Measurements from ENCODE around the gene OSBPL5.

The OSBPL5 gene

GRCh38 chr11:3086114-3086513 lies 79.0 kb downstream of the OSBPL5 start:
- no CpG with 5 or more reads among the region's 8 CpGs for WGBS, 2 donors (ENCODE audit: extremely low coverage in 2 of 2, insufficient read length in 2 of 2, insufficient replicate concordance in 1 of 2)
- no peaks in the 10 kb centered on the region for H3K9me3 ChIP-seq (replicated peaks in 1 of 2; ENCODE audit: control insufficient read depth in 2 of 2, insufficient read depth in 1 of 2, low read depth in 1 of 2, low read length in 2 of 2)
- peaks cover 2% of the 10 kb centered on the region for H3K79me1 ChIP-seq (ENCODE audit: low read depth, low read length)
- H3K23ac ChIP-seq (ENCODE audit: low read depth, low read length, poor library complexity): peak overlapping the region; percentile 8
- H3K36me3 ChIP-seq (replicated peaks in 1 of 2; ENCODE audit: control insufficient read depth in 2 of 2, insufficient read depth in 2 of 2, low read length in 2 of 2): peaks cover 0 to 2% of the 10 kb centered on the region in 2 donors
- peak overlapping the region; percentile 12 for H3K9ac ChIP-seq (ENCODE audit: low read depth, low read length, poor library complexity)
- H3K4me1 ChIP-seq (ENCODE audit: control insufficient read depth in 2 of 2, insufficient read depth in 1 of 2, low read depth in 1 of 2, low read length in 2 of 2): no peaks in the 10 kb centered on the region
- no peak overlapping the region for H2BK15ac ChIP-seq (ENCODE audit: low read length)
- no peak overlapping the region for H2BK5ac ChIP-seq (ENCODE audit: low read length)
- no peak overlapping the region for H3K4ac ChIP-seq (ENCODE audit: low read length)
- no peak overlapping the region for H3K4me2 ChIP-seq (ENCODE audit: insufficient read depth, low read length, poor library complexity, severe bottlenecking)
- H2AK5ac ChIP-seq (ENCODE audit: low read depth, low read length): peak overlapping the region; percentile 70
- H2BK120ac ChIP-seq (ENCODE audit: low read depth, low read length): no peak overlapping the region
- no peak for DNase-seq (ENCODE audit: low spot score)
- no peak overlapping the region for H2BK12ac ChIP-seq (ENCODE audit: low read length)
- peaks cover 0 to 2% (median 0%) of the 10 kb centered on the region in 3 experiments for H3K27me3 ChIP-seq (ENCODE audit: control insufficient read depth in 3 of 3, insufficient read depth in 3 of 3, low read depth in 1 of 3, low read length in 3 of 3)
- no peak overlapping the region for H3K4me3 ChIP-seq (ENCODE audit: low read length in 2 of 2)
- no peak overlapping the region for H3K27ac ChIP-seq (replicated peaks; ENCODE audit: low read length)
- peak overlapping the region; percentile 38 for H3K14ac ChIP-seq (ENCODE audit: low read length)
- no peak overlapping the region for H4K91ac ChIP-seq (ENCODE audit: low read depth, low read length, poor library complexity)
- no peak overlapping the region for H4K8ac ChIP-seq (ENCODE audit: low read depth, low read length)
- H2AFZ ChIP-seq (ENCODE audit: low read length): no peak overlapping the region
- H3K18ac ChIP-seq (ENCODE audit: low read length): peak overlapping the region; percentile 57

- Histone ChIP-seq H4K91ac (ENCODE audit: low read depth, low read length, poor library complexity) (no peak overlapping the region), H2BK5ac (ENCODE audit: low read length) (no peak overlapping the region), H2BK15ac (ENCODE audit: low read length) (no peak overlapping the region), H3K9me3 (replicated peaks in 1 of 2; ENCODE audit: control insufficient read depth in 2 of 2, insufficient read depth in 1 of 2, low read depth in 1 of 2, low read length in 2 of 2) (no peaks in the 10 kb centered on the region), H3K79me1 (ENCODE audit: low read depth, low read length) (no peaks in the 10 kb centered on the region), H3K4me3 (ENCODE audit: low read length in 2 of 2) (no peak overlapping the region), H3K4me1 (ENCODE audit: control insufficient read depth in 2 of 2, insufficient read depth in 1 of 2, low read depth in 1 of 2, low read length in 2 of 2) (no peaks in the 10 kb centered on the region), H3K27ac (replicated peaks; ENCODE audit: low read length) (no peak overlapping the region), H2AK5ac (ENCODE audit: low read depth, low read length) (no peak overlapping the region), H3K14ac (ENCODE audit: low read length) (no peak overlapping the region), H3K36me3 (replicated peaks in 1 of 2; ENCODE audit: control insufficient read depth in 2 of 2, insufficient read depth in 2 of 2, low read length in 2 of 2) (peaks cover 0 to 1% of the 10 kb centered on the region in 2 donors), H2BK120ac (ENCODE audit: low read depth, low read length) (no peak overlapping the region), H4K8ac (ENCODE audit: low read depth, low read length) (no peak overlapping the region), H2BK12ac (ENCODE audit: low read length) (no peak overlapping the region), H2AFZ (ENCODE audit: low read length) (no peak overlapping the region), H3K23ac (ENCODE audit: low read depth, low read length, poor library complexity) (no peak overlapping the region), H3K18ac (ENCODE audit: low read length) (no peak overlapping the region), H3K9ac (ENCODE audit: low read depth, low read length, poor library complexity) (no peak overlapping the region), H3K4me2 (ENCODE audit: insufficient read depth, low read length, poor library complexity, severe bottlenecking) (no peak overlapping the region), H3K4ac (ENCODE audit: low read length) (no peak overlapping the region), H3K27me3 (ENCODE audit: control insufficient read depth in 3 of 3, insufficient read depth in 3 of 3, low read depth in 1 of 3, low read length in 3 of 3) (peaks cover 0 to 2% (median 0%) of the 10 kb centered on the region in 3 experiments)
- no CpG with 5 or more reads among the region's 5 CpGs for WGBS, 2 donors (ENCODE audit: extremely low coverage in 2 of 2, insufficient read length in 2 of 2, insufficient replicate concordance in 1 of 2)
- no peak for DNase-seq (ENCODE audit: low spot score)
Measured at GRCh38 chr11:3085052-3085451, 80.1 kb downstream of the OSBPL5 start.

- H4K8ac ChIP-seq (ENCODE audit: low read depth, low read length): no peak overlapping the region
Measured at GRCh38 chr11:3083321-3083720, 81.8 kb downstream of the OSBPL5 start.

DNA sequence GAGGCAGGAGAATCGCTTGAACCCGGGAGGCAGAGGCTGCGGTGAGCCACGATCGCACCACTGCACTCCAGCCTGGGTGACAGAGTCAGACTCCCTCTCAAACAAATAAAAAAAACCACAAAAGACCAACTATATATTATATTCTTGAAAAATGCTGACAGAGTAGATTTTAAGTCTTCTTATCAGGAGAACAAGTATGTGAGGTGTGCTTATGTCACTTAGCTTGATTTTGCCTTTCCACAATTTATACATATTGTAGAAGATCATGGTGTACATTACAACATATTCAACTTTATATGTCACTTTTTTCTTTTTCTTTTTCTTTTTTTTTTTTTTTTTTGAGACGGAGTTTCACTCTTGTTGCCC lies 83.7 kb downstream of the OSBPL5 start:
- no peak overlapping the region for H3K4ac ChIP-seq (ENCODE audit: low read length)
- no peak overlapping the region for H3K9ac ChIP-seq (ENCODE audit: low read depth, low read length, poor library complexity)
- peaks cover 0 to 1% of the 10 kb centered on the region in 2 donors for H3K36me3 ChIP-seq (replicated peaks in 1 of 2; ENCODE audit: control insufficient read depth in 2 of 2, insufficient read depth in 2 of 2, low read length in 2 of 2)
- peaks cover 0 to 2% (median 0%) of the 10 kb centered on the region in 3 experiments for H3K27me3 ChIP-seq (ENCODE audit: control insufficient read depth in 3 of 3, insufficient read depth in 3 of 3, low read depth in 1 of 3, low read length in 3 of 3)
- no peak overlapping the region for H2BK15ac ChIP-seq (ENCODE audit: low read length)
- H2AFZ ChIP-seq (ENCODE audit: low read length): no peak overlapping the region
- no peak overlapping the region for H3K23ac ChIP-seq (ENCODE audit: low read depth, low read length, poor library complexity)
- H2BK12ac ChIP-seq (ENCODE audit: low read length): no peak overlapping the region
- H3K4me1 ChIP-seq (ENCODE audit: control insufficient read depth in 2 of 2, insufficient read depth in 1 of 2, low read depth in 1 of 2, low read length in 2 of 2): no peaks in the 10 kb centered on the region
- no peak overlapping the region for H2BK120ac ChIP-seq (ENCODE audit: low read depth, low read length)
- no peak for DNase-seq (ENCODE audit: low spot score)
- no peak overlapping the region for H2AK5ac ChIP-seq (ENCODE audit: low read depth, low read length)
- H3K18ac ChIP-seq (ENCODE audit: low read length): no peak overlapping the region
- no peak overlapping the region for H3K4me3 ChIP-seq (ENCODE audit: low read length in 2 of 2)
- no peak overlapping the region for H3K4me2 ChIP-seq (ENCODE audit: insufficient read depth, low read length, poor library complexity, severe bottlenecking)
- H3K79me1 ChIP-seq (ENCODE audit: low read depth, low read length): no peaks in the 10 kb centered on the region
- WGBS, 2 donors (ENCODE audit: extremely low coverage in 2 of 2, insufficient read length in 2 of 2, insufficient replicate concordance in 1 of 2): no CpG with 5 or more reads among the region's 6 CpGs
- H3K9me3 ChIP-seq (replicated peaks in 1 of 2; ENCODE audit: control insufficient read depth in 2 of 2, insufficient read depth in 1 of 2, low read depth in 1 of 2, low read length in 2 of 2): no peaks in the 10 kb centered on the region
- no peak overlapping the region for H4K91ac ChIP-seq (ENCODE audit: low read depth, low read length, poor library complexity)
- no peak overlapping the region for H3K14ac ChIP-seq (ENCODE audit: low read length)
- no peak overlapping the region for H4K8ac ChIP-seq (ENCODE audit: low read depth, low read length)
- H2BK5ac ChIP-seq (ENCODE audit: low read length): no peak overlapping the region
- H3K27ac ChIP-seq (replicated peaks; ENCODE audit: low read length): no peak overlapping the region

More at GRCh38 chr11:3083321-3083720, 81.8 kb downstream of the OSBPL5 start:
- H2AK5ac ChIP-seq (ENCODE audit: low read depth, low read length): no peak overlapping the region
- peaks cover 0 to 1% of the 10 kb centered on the region in 2 donors for H3K36me3 ChIP-seq (replicated peaks in 1 of 2; ENCODE audit: control insufficient read depth in 2 of 2, insufficient read depth in 2 of 2, low read length in 2 of 2)
- H4K91ac ChIP-seq (ENCODE audit: low read depth, low read length, poor library complexity): no peak overlapping the region
- no peaks in the 10 kb centered on the region for H3K79me1 ChIP-seq (ENCODE audit: low read depth, low read length)
- peaks cover 0 to 2% (median 0%) of the 10 kb centered on the region in 3 experiments for H3K27me3 ChIP-seq (ENCODE audit: control insufficient read depth in 3 of 3, insufficient read depth in 3 of 3, low read depth in 1 of 3, low read length in 3 of 3)
- no CpG with 5 or more reads among the region's 8 CpGs for WGBS, 2 donors (ENCODE audit: extremely low coverage in 2 of 2, insufficient read length in 2 of 2, insufficient replicate concordance in 1 of 2)
- H2BK12ac ChIP-seq (ENCODE audit: low read length): no peak overlapping the region
- DNase-seq (ENCODE audit: low spot score): no peak
- H3K18ac ChIP-seq (ENCODE audit: low read length): no peak overlapping the region
- H3K4me3 ChIP-seq (ENCODE audit: low read length in 2 of 2): no peak overlapping the region
- H3K9me3 ChIP-seq (replicated peaks in 1 of 2; ENCODE audit: control insufficient read depth in 2 of 2, insufficient read depth in 1 of 2, low read depth in 1 of 2, low read length in 2 of 2): no peaks in the 10 kb centered on the region
- no peak overlapping the region for H2BK5ac ChIP-seq (ENCODE audit: low read length)
- no peaks in the 10 kb centered on the region for H3K4me1 ChIP-seq (ENCODE audit: control insufficient read depth in 2 of 2, insufficient read depth in 1 of 2, low read depth in 1 of 2, low read length in 2 of 2)
- H3K4me2 ChIP-seq (ENCODE audit: insufficient read depth, low read length, poor library complexity, severe bottlenecking): no peak overlapping the region
- H2BK15ac ChIP-seq (ENCODE audit: low read length): no peak overlapping the region
- no peak overlapping the region for H2BK120ac ChIP-seq (ENCODE audit: low read depth, low read length)
- H2AFZ ChIP-seq (ENCODE audit: low read length): no peak overlapping the region
- no peak overlapping the region for H3K14ac ChIP-seq (ENCODE audit: low read length)
- no peak overlapping the region for H3K4ac ChIP-seq (ENCODE audit: low read length)
- H3K23ac ChIP-seq (ENCODE audit: low read depth, low read length, poor library complexity): no peak overlapping the region
- no peak overlapping the region for H3K9ac ChIP-seq (ENCODE audit: low read depth, low read length, poor library complexity)
- no peak overlapping the region for H3K27ac ChIP-seq (replicated peaks; ENCODE audit: low read length)
